Measurements from ENCODE around the gene PCMTD2. TPM values are rescaled to one million over a fixed set of nuclear protein-coding genes. Genes with fewer than 3 reads are reported as not detected.

The PCMTD2 gene
- total RNA-seq, 2 donors from 2014 or later: 52.8 to 67.8 TPM

Other genes with a start within 250 kb of the PCMTD2 start
- gene C20orf204, start 219.6 kb upstream of the PCMTD2 start, total RNA-seq: 10 to 100 TPM; 28.6 to 35.6 TPM
- under 1 TPM; 0.46 to 0.72 TPM for gene SOX18, start 206.1 kb upstream of the PCMTD2 start, total RNA-seq
- gene TCEA2, start 192.6 kb upstream of the PCMTD2 start, total RNA-seq: 10 to 100 TPM; 55.5 to 61.6 TPM
- gene RGS19, start 176.2 kb upstream of the PCMTD2 start, total RNA-seq: 10 to 100 TPM; 38.1 to 40.0 TPM
- 1 to 10 TPM; 1.3 to 1.7 TPM for gene OPRL1, start 175.7 kb upstream of the PCMTD2 start, total RNA-seq
- under 1 TPM in 1 of 2 donors, not detected in 1; 0.29 TPM for gene LKAAEAR1, start 171.3 kb upstream of the PCMTD2 start, total RNA-seq
- gene NPBWR2, start 148.2 kb upstream of the PCMTD2 start, total RNA-seq: not detected
- under 1 TPM; 0.12 to 0.23 TPM for gene MYT1, start 91.3 kb upstream of the PCMTD2 start, total RNA-seq

Measured in activated T-cell treated with anti-CD3 and anti-CD28 coated beads, Interleukin-2, amount 50 U/mL, for 72 hours (primary cell).